DMS53 (cell line): Measurements from ENCODE around the gene GUCY1A1.

Experiments used
- DNase-seq: peaks from one replicate; lab custom pipeline; 2025; lab: John Stamatoyannopoulos, UW

Gene GUCY1A1

DNA sequence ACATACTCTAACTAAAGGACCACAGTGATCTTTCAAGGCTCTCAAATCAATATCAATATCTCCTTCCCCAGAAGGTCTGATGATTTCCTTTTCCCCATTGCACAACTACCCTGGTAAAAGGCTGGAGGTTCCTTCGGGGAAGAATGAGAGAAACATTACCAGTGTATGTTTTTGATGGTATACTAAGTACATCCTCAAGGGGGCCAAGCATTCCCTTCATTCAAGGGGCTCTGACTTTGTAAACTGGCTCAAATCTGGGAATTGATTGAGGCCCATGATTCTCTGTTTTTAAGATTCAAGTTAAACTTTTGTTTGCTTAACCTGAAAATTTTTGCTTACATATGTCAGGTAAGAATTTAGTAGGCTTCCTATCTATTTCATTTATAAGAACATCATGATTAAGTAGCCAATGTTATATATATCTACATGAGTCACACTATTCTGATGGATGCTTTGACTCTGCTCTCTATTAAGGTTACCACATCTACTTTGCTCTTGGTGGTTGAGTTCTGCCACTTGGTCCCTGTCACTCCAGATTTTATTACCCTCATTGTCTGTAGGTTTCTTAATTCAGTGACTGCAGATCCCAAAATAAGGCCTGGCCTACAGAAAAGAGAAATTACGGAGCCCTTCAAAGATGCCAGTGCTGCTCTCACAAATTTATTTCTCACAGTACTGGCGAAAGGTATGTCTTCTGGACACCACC is 75.8 kb downstream of the GUCY1A1 start:
- DNase-seq, result peak; percentile 2

DNA sequence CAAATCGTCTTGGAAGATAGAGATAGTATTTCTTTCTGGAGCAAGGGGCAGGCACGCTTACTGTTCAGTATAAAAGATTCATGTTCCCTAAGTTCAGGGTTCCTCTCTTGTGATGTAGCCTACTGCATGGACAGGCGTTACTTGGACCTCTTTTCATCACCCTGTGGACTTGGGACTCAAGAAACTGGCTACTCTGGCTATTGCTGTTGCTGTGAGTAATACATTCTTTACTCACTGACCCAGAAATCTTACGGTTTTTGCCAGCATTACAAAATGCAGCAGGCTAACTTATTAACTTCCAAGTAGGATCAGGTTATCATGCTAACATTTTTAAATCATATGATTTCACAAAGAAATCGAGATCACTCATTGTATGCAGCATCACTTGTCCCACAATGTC is 79.3 kb downstream of the GUCY1A1 start:
- DNase-seq, result no peak

DNA sequence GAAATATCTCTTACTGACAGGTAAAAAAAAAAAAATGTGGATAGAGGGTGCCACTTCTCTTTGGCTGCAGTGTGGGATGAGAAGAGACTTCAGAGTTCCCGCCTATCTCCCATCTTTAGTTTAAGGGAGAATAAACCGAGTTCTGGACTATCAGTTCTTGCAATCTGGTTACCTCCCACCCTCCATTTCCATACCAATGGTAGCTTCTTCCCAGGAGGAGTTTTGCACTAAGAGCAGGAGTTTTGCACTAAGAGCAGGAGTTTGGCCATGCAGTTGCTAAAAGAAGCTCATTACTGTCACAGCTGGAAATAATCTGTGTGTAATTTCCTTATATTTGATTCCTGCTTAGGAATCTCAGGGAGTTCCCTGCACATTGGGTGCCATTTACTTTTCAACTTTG is 81.4 kb downstream of the GUCY1A1 start:
- DNase-seq, result no peak

DNA sequence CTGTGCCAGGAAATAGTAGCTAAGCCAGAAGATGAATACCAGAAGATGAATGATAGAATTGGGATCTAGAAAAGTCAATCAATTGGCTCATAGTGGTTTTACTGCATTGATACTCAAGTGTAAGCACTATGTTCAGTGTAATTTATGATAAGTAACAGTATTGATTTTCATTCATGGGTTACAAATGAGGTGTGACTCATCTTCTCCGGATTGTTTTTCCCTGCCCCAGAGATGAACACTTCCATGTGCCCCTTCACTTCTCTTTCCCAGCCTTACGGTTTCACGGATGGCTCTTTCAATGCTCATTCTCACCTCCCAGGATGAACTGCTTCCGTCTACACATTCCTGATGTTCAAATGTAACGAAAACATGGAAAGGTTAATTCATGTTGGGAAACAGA is 82.4 kb downstream of the GUCY1A1 start:
- DNase-seq, result no peak

DNA sequence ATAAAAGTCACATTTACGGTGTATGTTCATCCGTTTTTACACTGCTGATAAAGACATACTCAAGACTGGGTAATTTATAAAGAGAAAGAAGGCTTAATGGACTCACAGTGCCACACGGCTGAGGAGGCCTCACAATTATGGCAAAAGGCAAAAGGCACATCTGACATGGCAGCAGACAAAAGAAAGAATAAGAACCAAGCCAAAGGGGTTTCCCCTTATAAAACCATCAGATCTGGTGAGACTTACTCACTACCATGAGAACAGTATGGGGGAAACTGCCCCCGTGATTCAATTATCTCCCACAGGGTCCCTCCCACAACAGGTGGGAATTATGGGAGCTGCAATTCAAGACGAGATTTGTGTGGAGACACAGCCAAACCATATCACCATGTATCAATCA is 84.9 kb downstream of the GUCY1A1 start:
- DNase-seq, result no peak

DNA sequence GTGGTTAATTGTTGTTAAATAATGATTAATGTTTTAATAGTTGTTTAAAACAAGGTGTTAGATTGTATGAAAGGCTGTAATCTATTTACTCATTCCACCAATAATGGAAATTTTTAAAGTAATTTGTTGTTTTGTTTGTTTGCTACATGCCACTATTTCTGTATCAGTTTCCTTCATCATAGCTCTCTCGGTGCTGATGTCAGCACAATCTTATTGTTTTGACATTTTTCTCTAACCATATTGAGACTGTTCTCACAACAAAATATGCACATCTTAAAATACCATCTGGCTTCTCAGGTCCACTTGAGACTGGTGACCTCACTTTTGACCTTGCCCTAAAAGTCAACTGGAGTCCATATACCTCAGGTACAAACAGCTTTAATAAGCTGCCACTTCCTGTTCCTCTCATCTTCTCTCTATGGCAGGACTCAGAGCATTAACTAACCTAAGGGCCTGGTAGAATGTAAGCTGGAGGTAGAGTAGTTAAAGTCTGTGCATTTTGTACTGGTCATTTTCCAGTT is 91.2 kb downstream of the GUCY1A1 start:
- peak; percentile 42 for DNase-seq

DNA sequence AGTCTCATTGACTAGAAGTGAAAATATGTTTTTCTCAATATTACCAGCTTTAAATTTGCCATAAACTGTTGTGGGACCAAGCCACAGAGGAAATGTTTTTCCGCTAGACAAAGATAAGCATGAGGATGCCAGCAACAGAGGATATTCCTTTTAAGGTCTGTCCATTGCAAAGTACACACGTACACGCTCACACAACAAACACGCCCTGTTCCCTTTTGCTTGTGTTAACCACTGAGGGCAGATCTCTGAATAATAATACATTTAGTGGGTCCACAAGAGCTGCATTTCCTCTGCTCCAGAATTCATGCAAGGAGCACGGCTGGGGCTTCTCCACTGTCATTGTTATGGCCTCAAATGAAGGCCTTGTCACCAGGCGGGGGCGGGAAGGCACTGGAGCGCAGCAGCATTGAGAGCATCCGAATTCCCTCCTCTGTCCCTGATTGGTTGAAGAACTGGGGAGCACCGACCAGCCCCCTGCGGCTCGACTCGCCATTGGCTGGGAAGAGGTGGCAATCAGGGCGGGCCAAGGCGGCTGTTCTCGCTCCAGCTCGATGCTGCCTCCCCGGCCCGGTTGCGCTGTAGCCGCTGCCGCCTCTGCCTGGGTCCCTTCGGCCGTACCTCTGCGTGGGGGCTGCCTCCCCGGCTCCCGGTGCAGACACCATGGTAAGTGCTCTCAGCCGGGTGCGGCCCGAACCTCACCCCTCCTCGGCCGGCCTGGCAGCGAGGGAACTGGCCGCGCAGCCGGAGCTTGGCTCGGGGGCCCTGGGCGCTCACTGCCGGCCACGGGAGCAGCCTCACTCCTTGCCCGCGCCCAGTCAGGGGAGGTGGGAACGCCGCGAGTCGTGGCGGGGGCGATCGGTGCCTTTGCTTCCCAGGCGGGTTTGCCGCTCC is 92.1 kb downstream of the GUCY1A1 start, which contains the start of gene GUCY1B1:
GUCY1B1 (plus strand) TSS at position 541 of the 891 bp plus-strand sequence; CDS start at position 661, 120 bp downstream.
- peak; percentile 94 for DNase-seq

DNA sequence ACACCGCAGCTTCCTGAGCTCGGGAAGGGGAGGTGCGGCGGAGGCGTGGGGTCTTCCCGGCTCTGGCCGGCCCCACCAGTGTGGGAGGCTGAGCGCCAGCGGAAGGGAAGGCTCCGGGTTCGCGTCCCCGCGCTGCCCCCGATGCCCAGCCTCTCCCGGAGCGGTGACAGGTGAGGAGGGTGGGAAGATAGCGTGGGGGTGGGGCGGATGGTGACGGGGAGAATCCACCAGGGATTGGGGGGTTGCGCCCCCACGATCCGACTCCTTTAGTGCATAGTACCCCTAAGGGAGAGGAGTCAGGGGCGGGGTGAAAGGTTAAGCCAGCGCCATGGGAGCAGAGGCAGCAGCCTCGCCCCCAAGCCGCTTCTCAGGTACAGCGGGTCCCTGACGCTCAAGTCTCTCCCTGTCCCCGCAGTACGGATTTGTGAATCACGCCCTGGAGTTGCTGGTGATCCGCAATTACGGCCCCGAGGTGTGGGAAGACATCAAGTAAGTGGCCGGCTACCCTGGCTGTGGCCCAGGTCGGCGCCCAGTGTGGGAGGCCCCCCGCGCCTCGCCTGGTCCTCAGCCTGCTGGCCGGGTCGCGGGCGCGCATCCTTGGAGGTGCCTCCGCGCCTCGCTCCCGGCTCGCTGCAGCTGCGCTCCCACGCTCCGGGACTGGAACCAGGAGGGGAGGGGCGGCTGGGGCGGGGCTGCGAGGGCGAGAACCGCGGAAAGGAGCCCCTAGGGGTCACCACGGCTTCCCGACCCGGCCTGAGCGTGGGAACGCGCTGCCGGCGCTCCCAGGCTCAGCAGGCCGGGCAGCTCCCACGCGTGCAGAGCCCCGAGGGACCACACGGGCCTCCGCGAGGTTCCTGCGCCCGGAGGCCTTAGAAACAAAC is 93.0 kb downstream of the GUCY1A1 start:
- DNase-seq, result peak; percentile 62

DNA sequence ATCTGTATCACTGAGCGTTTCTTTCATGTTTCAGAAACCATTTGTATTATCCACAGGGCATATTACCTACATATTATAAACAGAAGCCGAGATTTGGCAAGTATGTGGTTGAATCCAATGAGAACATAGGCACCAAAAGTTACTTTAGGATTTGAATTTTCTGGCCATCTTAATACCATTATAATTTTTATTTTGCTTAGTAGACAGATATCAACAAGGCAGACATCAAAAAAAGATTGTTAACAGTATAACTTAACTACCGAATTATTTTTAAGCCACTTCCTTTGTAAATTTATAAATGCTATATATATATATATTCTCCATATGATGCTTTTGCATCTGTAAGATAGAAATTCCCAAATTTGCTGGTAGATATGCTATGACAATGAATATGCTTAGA is 94.4 kb downstream of the GUCY1A1 start:
- no peak for DNase-seq

DNA sequence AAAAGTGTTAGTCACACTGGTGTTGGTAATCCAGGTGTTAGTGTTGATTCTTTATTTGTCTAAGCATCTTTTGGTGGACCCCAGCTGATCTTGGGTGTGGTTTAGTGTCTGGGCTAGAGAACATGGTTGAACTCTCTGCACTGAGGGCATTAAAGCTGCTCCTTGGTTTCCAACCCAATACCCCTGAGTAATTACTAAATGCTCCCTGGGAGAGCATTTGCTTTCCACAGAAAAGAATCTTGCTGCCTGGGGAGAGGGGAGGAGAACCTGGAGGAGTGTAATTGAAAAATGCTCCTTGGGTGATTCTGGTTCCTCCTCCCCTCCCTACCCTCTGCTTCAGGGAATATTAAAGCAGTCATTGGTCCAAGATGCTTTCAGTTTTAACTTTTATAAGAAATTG is 95.3 kb downstream of the GUCY1A1 start:
- no peak for DNase-seq

DNA sequence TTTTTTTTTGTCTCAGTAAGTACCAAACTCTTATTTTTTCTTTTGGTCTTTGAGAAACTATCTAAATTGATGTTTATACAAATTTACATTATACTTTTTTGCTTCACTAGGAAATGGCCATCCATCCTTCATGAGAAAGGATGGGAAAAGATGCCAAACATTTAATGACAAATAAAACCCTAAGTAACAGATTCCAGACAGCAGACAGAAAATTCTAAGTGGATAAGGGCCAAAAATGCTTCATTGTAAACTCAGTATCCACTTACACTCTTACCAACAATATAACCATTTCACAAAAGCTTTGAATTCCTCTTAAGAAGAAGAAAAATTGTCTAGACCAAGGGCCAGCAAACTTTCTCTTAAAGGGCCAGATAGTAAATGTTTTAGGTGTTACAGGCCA is 95.7 kb downstream of the GUCY1A1 start:
- DNase-seq, result no peak

DNA sequence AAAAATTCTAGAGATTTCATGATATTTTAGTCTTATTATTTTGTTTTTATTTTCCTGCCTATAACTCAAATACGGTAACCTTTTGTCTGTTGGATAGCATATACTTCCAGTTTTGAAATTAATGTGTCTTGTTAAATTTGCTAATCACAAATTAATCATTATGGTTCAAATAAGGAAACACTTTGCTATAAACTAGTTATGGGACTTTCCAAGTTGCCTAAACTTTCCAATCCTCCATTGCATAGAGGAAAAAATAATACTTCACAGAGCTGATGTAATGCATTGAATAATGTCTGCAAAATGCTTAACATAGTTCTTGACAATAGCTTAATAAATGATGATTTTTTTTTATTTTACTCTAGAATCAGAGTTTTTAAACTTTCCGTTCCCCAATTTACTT is 96.9 kb downstream of the GUCY1A1 start:
- DNase-seq, result no peak

DNA sequence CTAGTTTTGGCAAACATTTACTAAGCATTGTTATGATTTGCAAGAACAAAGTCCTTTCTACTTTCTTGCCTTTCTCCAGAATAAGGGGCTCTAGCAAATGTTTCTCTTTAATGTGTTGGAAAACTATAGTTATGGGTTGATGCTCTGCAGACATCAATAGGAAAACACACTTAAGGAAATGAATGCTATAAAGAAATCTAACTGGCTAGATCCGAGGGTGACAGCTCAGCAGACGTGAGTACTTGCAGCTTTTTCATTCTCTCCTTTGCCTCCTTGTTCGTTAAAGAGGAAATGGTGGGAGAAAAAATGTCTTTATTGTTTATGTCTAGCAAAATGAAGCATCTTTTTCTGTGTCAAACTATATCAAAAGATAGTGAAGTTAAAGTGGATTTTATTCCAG is 98.5 kb downstream of the GUCY1A1 start:
- no peak for DNase-seq

DNA sequence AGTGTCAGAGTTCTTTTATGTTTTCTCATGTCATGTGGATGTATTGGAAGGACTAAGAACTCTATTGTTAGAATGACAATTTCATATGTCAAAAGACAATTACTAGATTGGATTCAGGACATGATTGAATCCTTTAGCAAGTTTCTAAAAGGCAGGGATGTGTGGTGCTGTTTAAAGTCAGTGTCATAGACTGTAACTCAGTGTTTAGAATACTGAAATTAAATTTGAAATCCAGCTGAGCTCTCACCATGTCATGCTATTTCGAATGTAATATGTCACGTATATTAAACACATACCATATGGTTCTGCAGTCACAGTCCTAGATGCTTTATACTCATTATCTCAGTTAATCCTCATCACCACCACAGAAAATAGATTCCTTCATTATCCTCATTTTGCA is 100.0 kb downstream of the GUCY1A1 start:
- no peak for DNase-seq

DNA sequence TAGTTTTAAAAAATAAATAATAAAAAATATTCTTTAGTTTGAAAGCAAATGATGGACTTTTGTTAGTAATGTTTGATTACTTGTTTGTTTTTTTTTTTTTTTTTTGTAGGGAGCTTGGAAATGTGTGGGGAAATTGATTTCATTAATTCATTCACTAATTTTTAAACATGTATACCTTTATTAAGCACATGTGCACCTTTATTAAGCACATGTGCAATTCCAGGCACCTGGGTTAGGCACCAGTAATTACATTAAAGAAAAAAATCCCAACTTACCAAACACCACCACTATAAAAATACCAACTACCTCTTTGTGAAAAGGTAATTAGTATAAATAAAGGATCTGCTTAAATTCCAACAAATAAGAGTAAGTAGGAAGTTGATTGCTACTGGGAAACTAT is 101.7 kb downstream of the GUCY1A1 start:
- DNase-seq, result no peak

DNA sequence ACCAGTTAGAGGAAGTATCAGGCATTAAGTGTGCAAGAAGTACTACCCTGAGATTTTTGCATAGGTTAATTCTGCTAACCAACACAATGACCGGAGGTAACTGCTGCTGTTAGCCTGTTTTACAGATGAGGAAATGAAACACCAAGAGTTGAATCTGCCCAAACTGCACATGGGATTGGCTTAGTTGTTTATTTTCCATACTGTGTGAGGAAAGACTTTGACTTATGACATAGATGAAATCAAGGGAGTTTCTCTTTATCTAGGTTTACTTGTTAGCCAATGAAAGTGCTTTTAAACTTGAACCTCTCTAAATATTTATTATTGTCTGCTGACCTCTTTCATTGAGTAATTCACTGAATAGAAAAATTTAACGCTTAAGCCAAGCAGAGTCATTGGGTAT is 102.4 kb downstream of the GUCY1A1 start:
- no peak for DNase-seq

DNA sequence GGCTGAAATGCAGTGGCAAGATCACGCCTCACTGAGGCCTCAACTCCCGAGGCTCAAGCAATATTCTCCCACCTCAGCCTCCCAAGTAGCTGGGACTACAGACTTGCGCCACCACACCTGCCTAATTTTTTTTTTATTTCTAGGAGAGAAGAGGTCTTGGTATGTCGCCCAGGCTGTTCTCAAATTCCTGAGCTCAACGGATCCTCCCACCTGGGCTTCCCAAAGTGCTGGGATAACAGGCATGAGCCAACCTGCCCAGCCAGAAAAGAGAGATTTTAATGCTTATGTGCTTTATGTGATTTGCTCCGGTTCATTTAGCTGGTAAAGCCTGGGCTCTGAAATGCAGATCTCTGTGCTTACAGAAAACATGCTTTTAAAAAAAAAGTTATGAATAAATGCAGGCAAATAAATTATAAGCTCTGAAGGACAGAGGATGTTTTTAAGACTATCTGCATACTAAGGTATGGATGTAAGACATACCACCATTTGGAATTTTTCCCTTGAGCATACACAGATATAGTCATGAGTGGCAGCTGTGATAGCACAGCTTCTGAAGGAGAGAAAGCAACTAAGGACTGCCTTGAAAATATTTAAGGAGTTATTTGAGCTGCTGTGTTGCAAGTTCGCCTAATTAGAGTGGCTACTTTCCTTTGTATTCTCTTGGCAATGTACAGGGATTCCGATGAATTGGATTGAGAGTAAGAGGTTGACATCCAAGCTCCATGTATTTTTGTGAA is 106.0 kb downstream of the GUCY1A1 start:
- no peak for DNase-seq

DNA sequence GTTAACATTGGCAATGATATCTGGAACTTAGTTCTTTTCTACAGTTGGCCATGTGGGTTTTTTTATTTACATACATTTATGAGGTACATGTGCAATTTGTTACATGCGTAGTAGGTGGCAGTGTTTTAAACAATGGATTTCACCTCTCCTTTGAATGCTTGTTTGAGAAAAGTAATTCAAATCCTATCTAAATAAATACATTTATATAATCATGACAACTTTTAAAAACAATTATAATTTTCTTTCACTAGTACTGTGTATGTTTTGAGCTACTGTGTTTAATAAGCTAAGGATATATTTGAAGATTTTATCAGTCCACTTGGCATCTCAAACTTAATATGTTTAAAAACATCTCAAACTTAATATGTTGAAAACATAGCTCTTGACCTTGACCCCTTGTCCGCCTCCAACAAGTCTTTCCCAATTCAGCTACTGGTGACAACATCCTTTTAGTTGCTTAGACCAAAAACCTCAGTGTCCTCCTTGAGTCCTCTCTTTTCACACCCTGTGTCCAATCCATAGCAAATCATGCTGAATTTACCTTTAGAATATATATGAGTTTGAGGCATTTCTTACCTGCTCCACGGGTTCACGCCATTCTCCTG is 106.7 kb downstream of the GUCY1A1 start:
- no peak for DNase-seq

DNA sequence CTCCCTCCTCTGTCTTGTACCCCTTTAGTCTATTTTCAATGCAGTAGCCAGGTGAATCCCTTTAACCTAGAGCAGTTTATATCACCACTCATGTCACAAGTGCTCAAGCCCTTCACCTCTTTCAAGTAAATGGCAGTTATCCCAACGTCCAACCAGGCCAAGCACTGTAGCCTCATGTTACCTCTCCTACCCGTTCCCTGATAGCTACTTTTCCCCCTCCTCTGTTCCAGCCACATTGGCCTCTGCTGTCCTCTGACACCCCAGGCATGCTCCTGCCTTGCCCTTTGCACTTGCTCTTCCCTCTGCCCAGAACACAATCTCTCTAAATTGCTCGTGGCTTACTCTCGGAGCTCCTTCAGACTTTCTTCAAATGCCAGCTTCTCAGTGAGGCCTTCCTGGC is 107.4 kb downstream of the GUCY1A1 start:
- no peak for DNase-seq

DNA sequence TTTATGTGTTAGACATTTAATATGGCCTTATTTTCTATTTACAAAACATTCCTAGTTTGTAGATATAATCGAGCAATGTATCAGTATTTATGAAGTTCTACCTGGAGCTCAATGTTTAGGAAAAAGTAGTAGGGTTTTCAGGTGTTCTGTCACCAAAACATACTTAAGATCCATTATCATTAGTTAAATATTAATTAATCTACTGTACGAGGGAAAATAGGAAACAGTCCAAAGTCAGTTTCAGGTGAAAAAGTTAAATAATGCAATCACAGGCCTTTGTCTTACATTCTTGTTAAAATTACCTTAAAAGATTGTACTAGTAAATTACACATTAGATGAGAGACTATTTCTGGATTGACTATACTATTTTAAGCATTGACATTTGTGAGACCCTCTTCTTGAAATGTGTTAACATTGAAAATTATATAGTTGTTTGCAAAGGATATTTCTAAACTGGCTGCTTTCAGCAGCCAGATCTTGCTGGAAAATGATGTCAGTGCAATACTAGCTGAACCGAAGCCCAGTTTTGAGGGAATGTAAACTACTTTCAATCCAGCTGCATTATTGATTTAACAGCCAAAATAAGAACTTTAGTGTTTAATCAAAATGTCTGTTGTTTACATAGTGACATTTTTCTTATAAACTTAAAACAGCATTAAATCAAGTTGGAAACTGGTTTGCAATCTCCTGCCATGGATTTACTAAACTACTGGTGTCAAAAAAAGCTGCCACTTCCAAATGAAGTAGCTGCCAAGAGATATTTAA is 111.5 kb downstream of the GUCY1A1 start:
- no peak for DNase-seq
